ENCODE measurements around the gene SOST.

- TF ChIP-seq CTCF (conservative IDR thresholded peaks at IDR 0.05) (no peak), EZH2 (IDR thresholded peaks at IDR 0.05; ENCODE audit: low read depth) (no peak)
These were observed 14.5 kb upstream of the SOST start for GRCh38 chr17:43772877-43773648.
